SU-DHL-6 (cell line): Measurements from ENCODE around the gene ZNF382.

Experiments used
- H2AFZ ChIP-seq: fragments of 200-600 bp; sonication (generic); 2 replicates; pipeline ENCODE4 v1.6.1; 2014; ENCODE audit warnings: low read depth, mild to moderate bottlenecking, moderate library complexity, mixed read lengths, antibody characterized with exemption, low read length; ENCODE audit not compliant: severe bottlenecking
- H3F3A ChIP-seq: fragments of 200-600 bp; shearing (Covaris generic); 2 replicates; pipeline ENCODE4 v1.6.0; 2016; ENCODE audit warnings: antibody characterized with exemption, mild to moderate bottlenecking; ENCODE audit not compliant: insufficient read depth
- H3K27ac ChIP-seq: fragments of 200-600 bp; sonication (generic); 2 replicates; pipeline ENCODE4 v1.5.1; 2016; ENCODE audit warnings: low read depth, mild to moderate bottlenecking, low read length, moderate library complexity, mixed read lengths
- H3K27me3 ChIP-seq: fragments of 200-600 bp; sonication (generic), shearing (Covaris generic); 2 replicates; pipeline ENCODE4 v1.6.0; 2014; ENCODE audit warnings: mild to moderate bottlenecking, low read length
- H3K36me3 ChIP-seq: fragments of 200-600 bp; sonication (generic); 2 replicates; pipeline ENCODE4 v1.6.1; 2014; ENCODE audit warnings: mild to moderate bottlenecking, low read length, mixed read lengths
- H3K4me2 ChIP-seq: fragments of 300-600, 200-600 bp; shearing (Covaris generic), sonication (generic); 2 replicates; pipeline ENCODE4 v1.6.0; 2014; ENCODE audit warnings: low read length, low read depth, mild to moderate bottlenecking; ENCODE audit not compliant: poor library complexity, severe bottlenecking
- H3K4me3 ChIP-seq: fragments of 200-600 bp; sonication (generic); 2 replicates; pipeline ENCODE4 v1.5.1; 2014; ENCODE audit warnings: antibody characterized with exemption, low read length, mild to moderate bottlenecking, mixed read lengths; ENCODE audit not compliant: insufficient read depth, poor library complexity, severe bottlenecking
- H3K79me2 ChIP-seq: fragments of 200-600 bp; sonication (generic); 2 replicates; pipeline ENCODE4 v1.6.1; 2014; ENCODE audit warnings: mild to moderate bottlenecking, low read length, moderate library complexity; ENCODE audit not compliant: insufficient read depth
- H3K9ac ChIP-seq: fragments of 200-600 bp; sonication (generic); 2 replicates; pipeline ENCODE4 v1.7.0; 2014; ENCODE audit warnings: mild to moderate bottlenecking, low read length
- H3K9me2 ChIP-seq: fragments of 200-600 bp; sonication (generic); replicated peaks from 2 replicates; pipeline ENCODE4 v1.6.1; 2014; ENCODE audit warnings: low read length; ENCODE audit not compliant: insufficient read depth
- H3K9me3 ChIP-seq: fragments of 200-600 bp; sonication (generic); 2 replicates; pipeline ENCODE4 v1.6.1; 2014; ENCODE audit warnings: low read length, mixed read lengths; ENCODE audit not compliant: insufficient read depth
- H4K20me1 ChIP-seq: fragments of 200-600 bp; sonication (generic); 2 replicates; pipeline ENCODE4 v1.6.1; 2014; ENCODE audit warnings: low read depth, mild to moderate bottlenecking, antibody characterized with exemption, low read length, moderate library complexity, mixed read lengths
- EZH2phosphoT487 ChIP-seq: fragments of 200-600 bp; sonication (generic), shearing (Covaris generic); conservative IDR thresholded peaks from 2 replicates; pipeline ENCODE4 v1.6.1; 2018; ENCODE audit warnings: mild to moderate bottlenecking, antibody characterized with exemption, low read length, moderate library complexity, mixed read lengths
- TF ChIP-seq, protein P1 (sequence below): fragments of 200-600 bp; sonication (generic); IDR thresholded peaks from one replicate; pipeline ENCODE4 v1.5.1; 2017; ENCODE audit warnings: antibody characterized with exemption, mild to moderate bottlenecking, low read length, moderate library complexity; ENCODE audit not compliant: insufficient read depth, poor library complexity, severe bottlenecking

The ZNF382 gene

DNA sequence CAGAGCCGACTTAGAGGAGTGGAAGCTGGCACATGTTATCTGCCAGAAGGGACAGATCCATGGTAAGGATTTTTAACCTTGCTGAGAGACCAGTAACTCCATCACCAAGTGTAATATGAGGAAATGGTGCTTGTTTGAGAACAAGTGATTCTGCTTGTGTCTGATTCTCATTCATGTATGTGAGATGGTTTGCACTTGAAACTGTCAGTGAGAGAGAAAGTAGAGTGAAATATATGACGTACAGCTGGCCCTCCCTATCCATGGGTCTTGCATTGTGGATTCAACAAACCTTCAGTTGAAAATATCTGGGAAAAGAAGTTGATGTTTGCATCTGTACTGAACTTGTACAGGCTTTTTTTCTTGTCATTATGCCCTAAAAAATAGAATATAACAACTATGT, 63.5 kb downstream of the ZNF382 start:
- Histone ChIP-seq H3F3A (0 out of 2 replicates have a peak, but pooled peaks cover 3% of the 10 kb centered on the region), H3K9me2 (no peaks in the 10 kb centered on the region), H4K20me1 (no peaks in the 10 kb centered on the region), H3K4me3 (no peak overlapping the region), H3K9ac (no peak overlapping the region), H3K4me2 (no peak overlapping the region), H2AFZ (no peak overlapping the region), H3K9me3 (peaks cover 24% of the 10 kb centered on the region; the same call in 1 of the 2 replicates), H3K79me2 (no peaks in the 10 kb centered on the region; the same call in 1 of the 2 replicates), H3K27me3 (no peaks in the 10 kb centered on the region), H3K27ac (no peak overlapping the region), H3K36me3 (0 out of 2 replicates have a peak, but pooled peaks cover 4% of the 10 kb centered on the region)
- TF ChIP-seq EZH2phosphoT487 = no peak
- TF ChIP-seq, protein P1, sequence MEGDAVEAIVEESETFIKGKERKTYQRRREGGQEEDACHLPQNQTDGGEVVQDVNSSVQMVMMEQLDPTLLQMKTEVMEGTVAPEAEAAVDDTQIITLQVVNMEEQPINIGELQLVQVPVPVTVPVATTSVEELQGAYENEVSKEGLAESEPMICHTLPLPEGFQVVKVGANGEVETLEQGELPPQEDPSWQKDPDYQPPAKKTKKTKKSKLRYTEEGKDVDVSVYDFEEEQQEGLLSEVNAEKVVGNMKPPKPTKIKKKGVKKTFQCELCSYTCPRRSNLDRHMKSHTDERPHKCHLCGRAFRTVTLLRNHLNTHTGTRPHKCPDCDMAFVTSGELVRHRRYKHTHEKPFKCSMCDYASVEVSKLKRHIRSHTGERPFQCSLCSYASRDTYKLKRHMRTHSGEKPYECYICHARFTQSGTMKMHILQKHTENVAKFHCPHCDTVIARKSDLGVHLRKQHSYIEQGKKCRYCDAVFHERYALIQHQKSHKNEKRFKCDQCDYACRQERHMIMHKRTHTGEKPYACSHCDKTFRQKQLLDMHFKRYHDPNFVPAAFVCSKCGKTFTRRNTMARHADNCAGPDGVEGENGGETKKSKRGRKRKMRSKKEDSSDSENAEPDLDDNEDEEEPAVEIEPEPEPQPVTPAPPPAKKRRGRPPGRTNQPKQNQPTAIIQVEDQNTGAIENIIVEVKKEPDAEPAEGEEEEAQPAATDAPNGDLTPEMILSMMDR = no peak

DNA sequence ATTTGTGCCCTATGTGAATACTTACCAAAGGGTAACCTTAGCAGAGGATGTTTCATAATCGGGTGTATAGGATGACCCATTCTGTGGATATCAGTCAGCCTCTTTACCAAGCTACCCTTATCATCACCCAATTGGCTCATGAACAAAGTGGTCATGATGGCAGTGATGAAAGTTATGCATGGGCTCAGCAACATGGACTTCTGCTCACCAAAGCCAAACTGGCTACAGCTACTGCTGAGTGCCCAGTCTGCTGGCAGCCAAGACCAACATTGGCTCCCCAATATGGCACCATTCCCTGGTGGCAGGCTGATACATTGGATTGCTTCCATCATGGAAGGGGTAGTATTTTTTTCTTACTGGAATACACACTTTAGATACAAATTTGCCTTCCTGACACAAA, 67.3 kb downstream of the ZNF382 start:
- Histone ChIP-seq H3K9ac (no peak overlapping the region), H2AFZ (no peak overlapping the region), H3K9me2 (no peaks in the 10 kb centered on the region), H3K36me3 (no peaks in the 10 kb centered on the region), H3F3A (no peaks in the 10 kb centered on the region), H3K27me3 (no peaks in the 10 kb centered on the region), H3K27ac (no peak overlapping the region), H3K9me3 (peaks cover 17% of the 10 kb centered on the region; the same call in 1 of the 2 replicates), H3K4me3 (no peak overlapping the region), H3K79me2 (no peaks in the 10 kb centered on the region; the same call in 1 of the 2 replicates), H3K4me2 (no peak overlapping the region), H4K20me1 (no peaks in the 10 kb centered on the region)
- TF ChIP-seq, protein P1 = no peak
- no peak for TF ChIP-seq EZH2phosphoT487

DNA sequence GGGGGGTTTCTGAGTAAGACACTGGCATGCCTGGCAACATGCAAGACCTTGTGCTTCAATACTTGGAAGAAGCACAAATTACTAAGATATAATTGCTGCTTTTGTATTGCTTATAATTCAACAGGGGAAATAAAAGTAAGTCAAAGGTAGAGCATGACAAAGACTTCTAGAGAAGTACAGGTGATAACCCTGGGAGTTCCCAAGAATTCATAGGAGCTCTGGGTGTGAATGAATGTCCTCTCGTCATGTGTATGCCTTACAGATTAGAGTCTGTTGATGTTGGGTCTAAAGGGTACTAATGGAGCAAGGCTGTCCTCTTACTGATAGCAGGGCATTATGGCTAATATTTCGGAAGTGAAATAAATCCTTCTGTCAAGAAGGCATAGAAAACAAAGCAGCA, 69.1 kb downstream of the ZNF382 start:
- Histone ChIP-seq H3F3A (no peaks in the 10 kb centered on the region), H3K4me2 (no peak overlapping the region), H3K27ac (no peak overlapping the region), H3K36me3 (peaks cover 3% of the 10 kb centered on the region; the same call in 1 of the 2 replicates), H3K9me3 (peaks cover 17% of the 10 kb centered on the region; the same call in 1 of the 2 replicates), H3K4me3 (no peak overlapping the region), H2AFZ (no peak overlapping the region), H4K20me1 (no peaks in the 10 kb centered on the region), H3K27me3 (no peaks in the 10 kb centered on the region), H3K79me2 (no peaks in the 10 kb centered on the region), H3K9me2 (no peaks in the 10 kb centered on the region), H3K9ac (no peak overlapping the region)
- TF ChIP-seq EZH2phosphoT487 = no peak
- TF ChIP-seq, protein P1 = no peak
